A673 (cell line): ENCODE data around the gene JOSD2. TPM values are rescaled to one million over a fixed set of nuclear protein-coding genes. Genes with fewer than 3 reads are reported as not detected.

Source experiments
- BruUV-seq: library from RNA; stranded (reverse); fragments of 400-500 nt; replicated peaks from 2 replicates; lab custom pipeline; 2021; lab: Mats Ljungman, UMichigan
- CTCF ChIA-PET: fragments of 300-600 bp; sonication (Branson Sonifier 250); formaldehyde crosslinking; loops from one replicate; lab custom pipeline; 2022; ENCODE audit warnings: antibody characterized with exemption; lab: Charles Lee
- POLR2A ChIA-PET: fragments of 300-600 bp; sonication (Branson Sonifier 250); formaldehyde crosslinking; loops from one replicate; lab custom pipeline; 2022; ENCODE audit warnings: antibody characterized with exemption; ENCODE audit not compliant: low non-redundant PET; lab: Charles Lee
- DNase-seq: peaks from one replicate; pipeline ENCODE4 v3.0.0-alpha.2; 2015; ENCODE audit warnings: low spot score
- H3K27ac ChIP-seq: fragments of 200-600 bp; sonication (generic); 2 replicates; pipeline ENCODE4 v1.5.1; 2016; ENCODE audit warnings: mixed run types, low read depth, mild to moderate bottlenecking, mixed read lengths, antibody characterized with exemption, low read length; ENCODE audit not compliant: poor library complexity, severe bottlenecking
- H3K27me3 ChIP-seq: fragments of 200-600 bp; sonication (generic); replicated peaks from 2 replicates; pipeline ENCODE4 v1.6.1; 2017; ENCODE audit warnings: mixed run types, low read depth, mild to moderate bottlenecking, mixed read lengths, antibody characterized with exemption, low read length; ENCODE audit not compliant: insufficient read depth, poor library complexity
- H3K36me3 ChIP-seq: fragments of 200-600 bp; sonication (generic); 2 replicates; pipeline ENCODE4 v1.6.1; 2016; ENCODE audit warnings: mixed run types, mild to moderate bottlenecking, mixed read lengths, antibody characterized with exemption, low read length; ENCODE audit not compliant: insufficient read depth, poor library complexity, severe bottlenecking
- H3K4me1 ChIP-seq: fragments of 200-600 bp; sonication (generic); 2 replicates; pipeline ENCODE4 v1.6.1; 2017; ENCODE audit warnings: mixed run types, mild to moderate bottlenecking, mixed read lengths, antibody characterized with exemption, low read length; ENCODE audit not compliant: insufficient read depth, poor library complexity, severe bottlenecking
- H3K4me3 ChIP-seq: fragments of 200-600 bp; sonication (generic); 2 replicates; pipeline ENCODE4 v1.5.1; 2016; ENCODE audit warnings: low read depth, mixed run types, mild to moderate bottlenecking, mixed read lengths, low read length; ENCODE audit not compliant: poor library complexity, severe bottlenecking
- H3K9me3 ChIP-seq: fragments of 200-600 bp; sonication (generic); 2 replicates; pipeline ENCODE4 v1.6.1; 2016; ENCODE audit warnings: mixed run types, low read depth, mild to moderate bottlenecking, mixed read lengths, antibody characterized with exemption, low read length; ENCODE audit not compliant: poor library complexity, severe bottlenecking
- CTCF ChIP-seq: fragments of 300-800, 200-600 bp; sonication (generic); conservative IDR thresholded peaks from 2 replicates; pipeline ENCODE4 v1.5.1; 2017; ENCODE audit warnings: low read depth, mild to moderate bottlenecking, antibody characterized with exemption, low read length, moderate library complexity, mixed read lengths
- EZH2 ChIP-seq: fragments of 200-600 bp; sonication (generic); IDR thresholded peaks from 2 replicates; pipeline ENCODE4 v1.6.1; 2017; ENCODE audit warnings: borderline replicate concordance, low read depth, mild to moderate bottlenecking, mixed read lengths, antibody characterized with exemption, low read length; ENCODE audit not compliant: poor library complexity, severe bottlenecking
- intact Hi-C: fragments of 100-400 bp; cut with micrococcal nuclease; formaldehyde crosslinking; loops from one replicate; pipeline ENCODE4 v1.10.0; 2022; ENCODE audit not compliant: unreplicated experiment
- total RNA-seq: library from RNA; stranded (reverse); gene quantifications from 2 replicates; pipeline ENCODE4 v1.2.3, GENCODE V29; 2021

The JOSD2 gene
- total RNA-seq, 1 experiment from 2014 or later = 26.8 TPM

DNA sequence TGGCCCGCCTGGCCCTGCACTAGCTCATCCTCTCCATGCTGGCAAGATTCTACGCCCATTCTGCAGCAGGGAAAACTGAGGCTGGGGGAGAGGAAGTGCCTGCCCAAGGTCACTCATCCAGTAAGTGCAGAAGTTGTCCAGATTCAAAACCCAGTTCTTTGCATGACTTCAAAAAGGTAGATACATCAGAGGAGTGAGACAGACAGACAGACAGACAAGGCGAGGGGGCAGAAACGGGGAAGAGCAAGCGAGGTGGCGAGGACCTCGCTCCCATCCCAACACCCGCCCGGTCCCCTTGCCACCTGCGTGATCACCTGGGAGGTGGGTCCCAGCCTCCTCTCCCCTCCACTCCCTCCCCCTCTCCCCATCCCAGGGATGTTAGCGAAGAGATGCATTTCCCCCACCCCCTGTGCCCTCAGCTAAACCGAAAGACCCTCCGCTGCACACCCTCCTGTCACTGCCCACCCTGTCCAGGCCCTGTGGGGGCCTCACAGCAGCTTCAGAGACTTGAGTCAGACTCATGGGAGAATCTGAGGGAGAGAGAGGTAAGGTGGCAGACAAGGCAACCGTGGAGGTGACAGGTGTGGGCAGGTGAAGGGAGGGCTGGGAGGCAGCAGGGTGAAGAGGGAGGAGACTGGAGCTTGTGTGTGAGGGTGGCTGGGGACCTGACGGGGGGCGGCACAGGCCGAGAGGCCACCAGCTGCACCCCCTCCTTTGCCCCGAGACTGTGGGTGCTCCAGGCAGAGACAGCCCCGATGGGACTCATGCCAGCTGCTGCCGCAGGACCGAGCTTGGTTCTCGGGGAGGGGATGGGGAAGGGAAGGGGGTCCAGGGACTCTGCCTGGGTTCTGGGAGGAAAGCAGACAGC, 38.3 kb upstream of the JOSD2 start:
- POLR2A ChIA-PET = interaction anchor here (0.6 kb wide), 1 partner anchor 38 kb away, joined by 3 read pairs; the partner anchor contains the start of gene JOSD2

GRCh38 chr19:50548191-50549058, 37.4 kb upstream of the JOSD2 start:
- no peaks in the 10 kb centered on the region for H3K4me1 ChIP-seq
- POLR2A ChIA-PET = no interaction called here
- TF ChIP-seq EZH2 = no peak
- TF ChIP-seq CTCF = no peak
- intact Hi-C loops = no loop called here
- no peak overlapping the region for H3K27ac ChIP-seq
- CTCF ChIA-PET = no interaction called here
- no peaks in the 10 kb centered on the region for H3K36me3 ChIP-seq
- no peaks in the 10 kb centered on the region for H3K27me3 ChIP-seq
- H3K9me3 ChIP-seq = no peaks in the 10 kb centered on the region
- no peak for DNase-seq
- H3K4me3 ChIP-seq = no peak overlapping the region
- BruUV-seq = no TSS peak

More for the DNA sequence above, 38.3 kb upstream of the JOSD2 start:
- Histone ChIP-seq H3K27ac (no peak overlapping the region), H3K4me3 (no peak overlapping the region), H3K4me1 (no peaks in the 10 kb centered on the region), H3K9me3 (no peaks in the 10 kb centered on the region), H3K27me3 (no peaks in the 10 kb centered on the region), H3K36me3 (no peaks in the 10 kb centered on the region)
- DNase-seq = no peak
- CTCF ChIA-PET = no interaction called here
- TF ChIP-seq CTCF = no peak
- intact Hi-C loops = no loop called here
- no TSS peak for BruUV-seq

DNA sequence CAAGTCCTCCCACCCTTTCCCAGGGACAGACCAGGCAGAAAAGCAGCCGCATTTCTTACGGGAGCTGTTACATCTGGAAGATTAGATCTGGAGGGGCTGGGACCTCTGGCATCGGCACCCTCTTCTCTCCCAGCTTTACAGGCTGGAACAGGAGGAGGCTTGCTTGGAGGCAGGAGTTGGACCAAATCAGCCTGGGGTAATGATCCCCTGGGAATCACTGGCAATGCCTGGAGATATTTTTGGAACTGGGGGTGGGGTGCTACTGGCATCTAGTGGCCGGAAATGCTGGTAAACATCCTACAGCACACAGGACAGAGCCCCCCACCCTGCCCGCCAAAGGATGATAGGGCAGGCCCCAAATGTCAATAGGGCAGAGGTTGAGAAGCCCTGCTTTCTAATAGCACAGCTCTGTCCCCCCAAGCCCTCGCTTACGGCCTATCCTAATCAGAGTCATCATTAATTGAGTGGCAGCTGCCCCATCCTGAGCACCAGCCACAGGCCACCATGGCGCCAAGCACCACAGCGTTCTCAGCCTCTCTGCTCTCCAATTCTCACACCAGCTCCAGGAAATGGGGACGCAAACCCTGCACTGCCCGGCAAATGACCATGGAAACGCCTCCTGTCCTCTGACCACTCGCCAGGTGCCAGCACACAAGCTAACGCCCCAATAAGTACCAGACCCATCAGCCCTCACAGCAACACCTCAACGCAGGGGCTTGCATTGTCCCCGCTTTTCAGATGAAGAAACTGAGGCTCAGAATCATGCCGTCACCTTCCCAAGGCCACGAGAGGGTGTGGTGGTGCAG, 36.6 kb upstream of the JOSD2 start:
- Histone ChIP-seq H3K4me3 (no peak overlapping the region), H3K4me1 (no peaks in the 10 kb centered on the region), H3K36me3 (no peaks in the 10 kb centered on the region), H3K9me3 (no peaks in the 10 kb centered on the region), H3K27me3 (no peaks in the 10 kb centered on the region), H3K27ac (no peak overlapping the region)
- TF ChIP-seq CTCF = peak; percentile 28; the same call in 1 of the 2 replicates
- no peak for TF ChIP-seq EZH2
- POLR2A ChIA-PET = no interaction called here
- BruUV-seq = no TSS peak
- intact Hi-C loops = no loop called here
- no peak for DNase-seq
- CTCF ChIA-PET = no interaction called here
